NCI-H2227 (cell line): ENCODE data around the gene ZNF205.

ENCODE experiments used
- DNase-seq: peaks from one replicate; lab custom pipeline; 2025; ENCODE audit not compliant: unreplicated experiment; lab: John Stamatoyannopoulos, UW

Gene ZNF205

GRCh38 chr16:3101018-3101840 lies 11.2 kb upstream of the ZNF205 start:
- DNase-seq = peak; percentile 55

- no peak for DNase-seq
These were observed 10.4 kb upstream of the ZNF205 start for GRCh38 chr16:3101841-3102470.

GRCh38 chr16:3106205-3106928 lies 6.0 kb upstream of the ZNF205 start:
- peak; percentile 96 for DNase-seq

- DNase-seq = no peak
These were observed 642 bp downstream of the ZNF205 start for GRCh38 chr16:3112881-3113574.

- peak; percentile 62 for DNase-seq
These were observed 1.5 kb downstream of the ZNF205 start for GRCh38 chr16:3113765-3114479.

GRCh38 chr16:3115003-3115402 lies 2.6 kb downstream of the ZNF205 start:
- DNase-seq = no peak

GRCh38 chr16:3115561-3115960 lies 3.2 kb downstream of the ZNF205 start:
- DNase-seq = no peak

GRCh38 chr16:3118204-3118790 lies 5.9 kb downstream of the ZNF205 start:
- DNase-seq = no peak

GRCh38 chr16:3118846-3119245 lies 6.5 kb downstream of the ZNF205 start:
- no peak for DNase-seq

GRCh38 chr16:3119286-3119685 lies 6.9 kb downstream of the ZNF205 start:
- DNase-seq = no peak

GRCh38 chr16:3119701-3120408 lies 7.5 kb downstream of the ZNF205 start:
- DNase-seq = no peak

- DNase-seq = no peak
These were observed 8.0 kb downstream of the ZNF205 start for GRCh38 chr16:3120435-3120834.

GRCh38 chr16:3121851-3122467 lies 9.6 kb downstream of the ZNF205 start:
- DNase-seq = no peak

- no peak for DNase-seq
These were observed 10.7 kb downstream of the ZNF205 start for GRCh38 chr16:3122926-3123570.

- DNase-seq = peak; percentile 98
These were observed 11.8 kb downstream of the ZNF205 start for GRCh38 chr16:3123986-3124886.

- DNase-seq = peak; percentile 36
These were observed 15.4 kb downstream of the ZNF205 start for GRCh38 chr16:3127745-3128144.
